Naive thymus-derived CD4-positive, alpha-beta T cell (primary cell): ENCODE data around the gene TCF7L1. TPM values are rescaled to one million over a fixed set of nuclear protein-coding genes. Genes with fewer than 3 reads are reported as not detected.

Source experiments
- ATAC-seq: fragments of 150-1000 bp; cut with Tn5 transposase; 2 replicates; pipeline ENCODE4 v1.10.0; 2021; ENCODE audit warnings: mild to moderate bottlenecking, moderate library complexity
- CTCF ChIA-PET: fragments of 350-600 bp; sonication (Branson Sonifier 250); formaldehyde crosslinking; loops from one replicate; lab custom pipeline; 2021; ENCODE audit warnings: antibody characterized with exemption; lab: Charles Lee
- POLR2A ChIA-PET: fragments of 350-600 bp; sonication (Branson Sonifier 250); formaldehyde crosslinking; loops from one replicate; lab custom pipeline; 2021; ENCODE audit warnings: antibody characterized with exemption, inconsistent platforms; lab: Charles Lee
- DNase-seq, 9 donors: peaks; one replicate each; pipeline versions ENCODE4 v3.0.0 to v3.0.0-alpha.2; 2020 to 2022; ENCODE audit warnings: mixed read lengths in 1 of 9
- H3K27ac ChIP-seq: one replicate; pipeline ENCODE4 v1.7.0; 2013; ENCODE audit warnings: mild to moderate bottlenecking, low read depth, low read length, moderate library complexity
- H3K27me3 ChIP-seq, 2 donors: one replicate each; pipeline ENCODE4 v1.7.0; 2013; ENCODE audit warnings: low read length in 2 of 2, mild to moderate bottlenecking in 2 of 2, moderate library complexity in 2 of 2; ENCODE audit not compliant: control insufficient read depth in 2 of 2, insufficient read depth in 2 of 2
- H3K36me3 ChIP-seq, 3 experiments: 1 replicate in 2 of 3; 2 replicates in 1 of 3; pipeline ENCODE4 v1.7.0; 2013; ENCODE audit warnings: low read length in 3 of 3, mild to moderate bottlenecking in 3 of 3, moderate library complexity in 1 of 3; ENCODE audit not compliant: insufficient read depth in 3 of 3, control insufficient read depth in 2 of 3
- H3K4me1 ChIP-seq, 2 donors: one replicate each; pipeline ENCODE4 v1.7.0; 2013; ENCODE audit warnings: low read length in 2 of 2, mild to moderate bottlenecking in 2 of 2, moderate library complexity in 1 of 2; ENCODE audit not compliant: control insufficient read depth in 2 of 2, insufficient read depth in 2 of 2
- H3K4me3 ChIP-seq: 2 replicates; pipeline ENCODE4 v1.7.0; 2013; ENCODE audit warnings: mild to moderate bottlenecking, low read length
- H3K9me3 ChIP-seq, 3 experiments: 1 replicate in 2 of 3; 2 replicates in 1 of 3; pipeline ENCODE4 v1.7.0; 2013; ENCODE audit warnings: low read length in 3 of 3; ENCODE audit not compliant: control insufficient read depth in 2 of 3
- H3K27ac Mint-ChIP-seq, 9 donors: one replicate each; pipeline ENCODE4 v1.8.0; 2020 to 2022; ENCODE audit warnings: mixed read lengths in 9 of 9, mild to moderate bottlenecking in 8 of 9, moderate library complexity in 5 of 9, inconsistent platforms in 2 of 9
- H3K27me3 Mint-ChIP-seq, 5 donors: one replicate each; pipeline ENCODE4 v1.8.0; 2021 to 2022; ENCODE audit warnings: mixed read lengths in 5 of 5, mild to moderate bottlenecking in 1 of 5
- H3K36me3 Mint-ChIP-seq, 5 donors: one replicate each; pipeline ENCODE4 v1.8.0; 2020 to 2022; ENCODE audit warnings: mixed read lengths in 5 of 5, mild to moderate bottlenecking in 3 of 5, inconsistent platforms in 1 of 5
- H3K4me1 Mint-ChIP-seq, 7 donors: one replicate each; pipeline ENCODE4 v1.8.0; 2020 to 2022; ENCODE audit warnings: mixed read lengths in 7 of 7, mild to moderate bottlenecking in 3 of 7, inconsistent platforms in 1 of 7
- H3K4me3 Mint-ChIP-seq, 10 donors: one replicate each; pipeline ENCODE4 v1.8.0; 2020 to 2022; ENCODE audit warnings: mild to moderate bottlenecking in 10 of 10, mixed read lengths in 10 of 10, moderate library complexity in 6 of 10, inconsistent platforms in 2 of 10
- H3K9me3 Mint-ChIP-seq, 11 donors: one replicate each; pipeline ENCODE4 v1.8.0; 2020 to 2022; ENCODE audit warnings: mixed read lengths in 11 of 11, mild to moderate bottlenecking in 4 of 11, inconsistent platforms in 1 of 11, moderate library complexity in 1 of 11
- intact Hi-C, 2 donors: fragments of 100-400 bp; cut with micrococcal nuclease; formaldehyde crosslinking; loops; one replicate each; pipeline ENCODE4 v1.15.1; 2023
- polyA plus RNA-seq, 2 donors: library from polyadenylated mRNA; unstranded; fragments of 300-500 nt; fragmentation: Illumina TruSeq; gene quantifications; one replicate each; pipeline ENCODE4 v1.2.3, GENCODE V29; 2021
- total RNA-seq, 6 experiments: library from RNA in 5 of 6; stranded (reverse) in 5 of 6; gene quantifications; 1 replicate in 5 of 6; 2 replicates in 1 of 6; pipeline ENCODE4 v1.2.3 and lab custom pipeline; 2021 to 2026

Gene TCF7L1
- under 1 TPM in 1 of 5 experiments, not detected in 4; 0.16 TPM for total RNA-seq
- under 1 TPM in 1 of 2 donors, not detected in 1; 0.08 TPM for polyA plus RNA-seq
- not detected for total RNA-seq (lab: John Stamatoyannopoulos, UW)

DNA sequence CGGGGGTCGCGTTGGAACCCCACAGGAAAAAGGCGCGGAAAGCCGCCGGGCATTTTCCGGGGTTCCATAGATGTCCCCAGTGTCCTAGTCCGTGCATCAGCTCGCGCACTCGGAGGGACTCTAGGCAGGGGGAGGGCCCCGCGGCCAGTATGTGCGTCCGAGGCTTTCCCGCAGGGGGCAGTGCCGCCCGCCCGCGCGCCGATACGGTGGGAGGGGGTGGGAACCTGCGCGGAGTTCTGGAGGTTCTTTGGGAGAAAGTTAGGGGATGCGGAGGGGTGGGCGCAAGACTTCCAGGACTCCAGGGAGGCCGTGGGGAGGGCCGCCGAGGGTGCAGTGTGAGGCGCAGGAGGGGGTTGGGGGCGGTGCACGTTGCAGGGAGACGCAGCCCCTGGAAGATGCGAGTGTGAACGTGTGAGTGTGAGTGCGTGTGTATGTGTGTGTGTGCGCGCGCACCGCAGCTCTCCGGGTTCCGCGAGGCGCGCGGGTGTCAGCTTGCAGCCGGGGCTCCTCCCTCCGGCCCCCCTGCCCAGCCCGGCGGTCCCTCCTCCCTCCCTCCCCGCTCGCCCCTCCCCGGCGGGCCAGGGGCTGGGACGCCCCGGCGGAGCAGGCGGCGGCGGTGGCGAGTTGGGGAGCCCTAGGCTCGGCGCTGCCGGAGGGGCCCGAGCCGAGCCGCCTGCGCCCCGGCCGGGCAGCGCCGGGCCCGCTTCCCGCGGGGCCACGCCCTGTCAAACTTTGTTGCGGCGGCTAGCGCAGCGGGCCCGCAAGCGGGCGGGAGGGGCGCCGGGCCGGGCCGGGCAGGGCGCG, at the start of gene TCF7L1:
TSS of gene TCF7L1 (plus strand) at position 559 of the 804 bp plus-strand sequence. CDS start 293 bp downstream, outside the sequence.
- Mint-ChIP-seq H3K4me3 (peak within 1 kb of the TSS; percentile 59 to 88 (median 74)), H3K27me3 (peaks cover 45 to 74% (median 53%) of the 10 kb centered on the region in 5 donors), H3K4me1 (peaks cover 5 to 18% (median 10%) of the 10 kb centered on the region in 7 donors), H3K9me3 (no peaks in the 10 kb centered on the region), H3K27ac (no peak within 1 kb of the TSS), H3K36me3 (no peaks in the 10 kb centered on the region)
- intact Hi-C loops, result loop anchor here in 1 of 2 donors (5.0 kb wide), 1 partner anchor 154 kb away; no protein-coding TSS in a partner anchor
- peak within 1 kb of the TSS; percentile 48 for H3K4me3 ChIP-seq
- ChIA-PET CTCF (no interaction called here), POLR2A (no interaction called here)
- peaks cover 0 to 25% of the 10 kb centered on the region in 2 donors for H3K27me3 ChIP-seq
- ATAC-seq (peak; percentile 61), DNase-seq (peak in 6 of 9 donors; percentile 5 to 50 (median 14))
- H3K9me3 ChIP-seq, result no peaks in the 10 kb centered on the region
- no peak within 1 kb of the TSS for H3K27ac ChIP-seq
- no peaks in the 10 kb centered on the region for H3K36me3 ChIP-seq
- H3K4me1 ChIP-seq, result peaks cover 0 to 5% of the 10 kb centered on the region in 2 donors

DNA sequence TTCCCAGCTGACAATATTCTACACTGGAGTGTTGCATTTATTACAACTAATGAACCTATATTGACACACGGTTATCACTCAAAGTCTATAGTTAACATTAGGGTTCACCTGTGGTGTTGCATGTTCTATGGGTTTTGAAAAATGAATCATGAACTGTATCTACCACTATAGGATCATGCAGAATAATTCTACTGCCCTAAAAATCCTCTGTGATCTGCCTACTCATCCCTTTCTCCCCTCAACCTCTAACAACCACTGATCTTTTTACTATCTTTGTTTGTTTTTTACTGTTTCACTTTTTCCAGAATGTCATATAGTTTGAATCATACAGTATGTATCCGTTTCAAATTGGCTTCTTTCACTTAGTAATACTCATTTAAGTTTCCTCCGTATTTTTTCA, 47.6 kb upstream of the TCF7L1 start:
- Histone ChIP-seq H3K9me3 (peaks cover 0 to 4% (median 0%) of the 10 kb centered on the region in 3 experiments), H3K36me3 (no peaks in the 10 kb centered on the region), H3K27ac (no peak overlapping the region), H3K27me3 (no peaks in the 10 kb centered on the region), H3K4me1 (no peaks in the 10 kb centered on the region), H3K4me3 (no peak overlapping the region)
- Mint-ChIP-seq H3K4me1 (no peaks in the 10 kb centered on the region), H3K27ac (no peak overlapping the region), H3K36me3 (peaks cover 0 to 4% (median 0%) of the 10 kb centered on the region in 5 donors), H3K9me3 (peaks cover 0 to 25% (median 14%) of the 10 kb centered on the region in 11 donors), H3K4me3 (no peak overlapping the region), H3K27me3 (peaks cover 15 to 34% (median 19%) of the 10 kb centered on the region in 5 donors)
- ATAC-seq, result no peak
- intact Hi-C loops, result no loop called here
- no peak for DNase-seq
- ChIA-PET POLR2A (no interaction called here), CTCF (no interaction called here)

DNA sequence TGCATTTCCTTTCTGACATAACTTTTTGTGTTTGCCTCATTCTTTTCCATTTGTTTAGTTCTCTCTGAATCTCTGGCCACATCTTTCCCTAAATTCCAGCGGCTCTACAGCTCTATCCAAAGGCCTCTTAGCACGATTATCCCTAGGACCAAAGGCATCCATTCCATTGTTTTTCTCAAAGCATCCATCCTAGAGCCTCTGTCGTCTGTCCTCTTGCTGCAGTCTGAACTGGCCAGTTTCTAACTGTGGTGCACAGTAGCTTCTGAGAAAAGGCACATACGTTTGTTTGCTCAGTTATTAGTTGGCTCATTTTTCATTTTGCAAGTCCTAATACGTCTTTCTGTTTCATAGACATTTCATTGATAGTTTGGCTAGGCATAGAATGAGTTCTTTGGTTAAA, 45.7 kb upstream of the TCF7L1 start:
- Mint-ChIP-seq H3K9me3 (peaks cover 0 to 13% (median 5%) of the 10 kb centered on the region in 11 donors), H3K27ac (no peak overlapping the region), H3K27me3 (peaks cover 11 to 17% (median 16%) of the 10 kb centered on the region in 5 donors), H3K4me1 (no peaks in the 10 kb centered on the region), H3K36me3 (peaks cover 0 to 4% (median 0%) of the 10 kb centered on the region in 5 donors), H3K4me3 (no peak overlapping the region)
- H3K9me3 ChIP-seq, result peaks cover 0 to 2% (median 0%) of the 10 kb centered on the region in 3 experiments
- CTCF ChIA-PET, result no interaction called here
- H3K36me3 ChIP-seq, result no peaks in the 10 kb centered on the region
- intact Hi-C loops, result no loop called here
- DNase-seq (no peak), ATAC-seq (no peak)
- no peaks in the 10 kb centered on the region for H3K4me1 ChIP-seq
- H3K27me3 ChIP-seq, result no peaks in the 10 kb centered on the region
- no peak overlapping the region for H3K27ac ChIP-seq
- POLR2A ChIA-PET, result no interaction called here
- H3K4me3 ChIP-seq, result no peak overlapping the region

DNA sequence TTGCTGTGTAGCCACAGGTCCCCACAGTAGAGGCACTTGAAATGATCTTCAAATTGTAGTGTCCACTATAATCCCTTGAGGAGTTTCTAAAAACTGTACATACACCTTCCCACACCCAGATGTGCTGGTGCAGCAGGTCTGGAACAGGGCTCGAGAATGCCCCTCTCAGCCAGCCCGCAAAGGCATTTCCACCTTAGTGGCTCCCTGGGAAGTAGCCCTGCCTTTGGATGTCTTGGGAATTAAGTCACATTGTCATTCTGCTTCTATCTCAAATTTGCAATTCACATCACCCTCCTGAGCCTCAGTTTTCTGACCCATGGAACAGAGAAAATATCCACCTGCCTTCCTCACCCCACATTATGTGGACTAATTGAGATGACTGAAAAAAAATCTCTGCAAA, 44.3 kb upstream of the TCF7L1 start:
- no peak overlapping the region for H3K27ac ChIP-seq
- Mint-ChIP-seq H3K4me3 (no peak overlapping the region), H3K27me3 (peaks cover 0 to 12% (median 4%) of the 10 kb centered on the region in 5 donors), H3K4me1 (no peaks in the 10 kb centered on the region), H3K36me3 (no peaks in the 10 kb centered on the region), H3K9me3 (no peaks in the 10 kb centered on the region), H3K27ac (no peak overlapping the region)
- H3K27me3 ChIP-seq, result no peaks in the 10 kb centered on the region
- no peaks in the 10 kb centered on the region for H3K36me3 ChIP-seq
- H3K9me3 ChIP-seq, result no peaks in the 10 kb centered on the region
- ChIA-PET CTCF (no interaction called here), POLR2A (no interaction called here)
- DNase-seq, result no peak
- no peak for ATAC-seq
- H3K4me1 ChIP-seq, result no peaks in the 10 kb centered on the region
- intact Hi-C loops, result no loop called here
- H3K4me3 ChIP-seq, result no peak overlapping the region

DNA sequence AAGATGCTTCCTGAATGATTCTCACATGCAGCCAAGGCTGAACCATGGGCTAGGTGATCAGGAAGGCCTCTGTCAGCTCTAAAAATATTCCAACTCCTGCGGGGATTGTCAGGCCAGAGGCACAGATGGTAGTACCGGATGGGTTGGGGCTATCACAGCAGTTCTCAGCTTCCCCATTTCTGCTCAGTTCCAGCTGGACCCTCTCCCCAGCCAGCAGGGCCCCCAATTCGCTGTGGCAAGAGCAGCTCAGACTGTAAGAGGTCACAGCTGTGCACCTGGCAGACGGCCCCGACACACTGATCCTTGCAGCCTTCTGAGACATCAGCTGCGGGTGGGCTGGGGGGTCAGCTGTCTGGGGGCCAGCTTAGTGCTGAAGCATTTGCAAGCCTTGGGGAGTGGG, 43.6 kb upstream of the TCF7L1 start:
- Mint-ChIP-seq H3K4me3 (no peak overlapping the region), H3K4me1 (no peaks in the 10 kb centered on the region), H3K27me3 (peaks cover 0 to 8% (median under 1%) of the 10 kb centered on the region in 5 donors), H3K36me3 (no peaks in the 10 kb centered on the region), H3K27ac (no peak overlapping the region), H3K9me3 (peaks cover 0 to 4% (median 0%) of the 10 kb centered on the region in 11 donors)
- H3K9me3 ChIP-seq, result no peaks in the 10 kb centered on the region
- H3K4me3 ChIP-seq, result no peak overlapping the region
- intact Hi-C loops, result no loop called here
- H3K27me3 ChIP-seq, result no peaks in the 10 kb centered on the region
- H3K27ac ChIP-seq, result no peak overlapping the region
- DNase-seq, result no peak
- ChIA-PET POLR2A (no interaction called here), CTCF (no interaction called here)
- ATAC-seq, result no peak
- H3K4me1 ChIP-seq, result no peaks in the 10 kb centered on the region
- H3K36me3 ChIP-seq, result no peaks in the 10 kb centered on the region

GRCh38 chr2:85091838-85092237, 41.4 kb upstream of the TCF7L1 start:
- Mint-ChIP-seq H3K27ac (no peak overlapping the region), H3K4me1 (no peaks in the 10 kb centered on the region), H3K36me3 (no peaks in the 10 kb centered on the region), H3K9me3 (peaks cover 0 to 4% (median 0%) of the 10 kb centered on the region in 11 donors), H3K4me3 (no peak overlapping the region), H3K27me3 (peaks cover 0 to 14% (median 10%) of the 10 kb centered on the region in 5 donors)
- H3K27ac ChIP-seq, result no peak overlapping the region
- DNase-seq, result no peak
- no peak overlapping the region for H3K4me3 ChIP-seq
- no peaks in the 10 kb centered on the region for H3K27me3 ChIP-seq
- H3K9me3 ChIP-seq, result no peaks in the 10 kb centered on the region
- H3K36me3 ChIP-seq, result no peaks in the 10 kb centered on the region
- intact Hi-C loops, result no loop called here
- no peaks in the 10 kb centered on the region for H3K4me1 ChIP-seq
- POLR2A ChIA-PET, result no interaction called here
- no peak for ATAC-seq
- CTCF ChIA-PET, result no interaction called here
